H9 (cell line): ENCODE measurements around the gene TBC1D20. TPM values are rescaled to one million over a fixed set of nuclear protein-coding genes. Genes with fewer than 3 reads are reported as not detected.

Experiments
- DNase-seq: peaks from one replicate; pipeline ENCODE4 v3.0.0-alpha.2; 2017
- H2AFZ ChIP-seq: one replicate; pipeline ENCODE4 v1.6.1; 2013; ENCODE audit warnings: mild to moderate bottlenecking, low read length, control low read depth, moderate library complexity
- H2AK5ac ChIP-seq: 2 replicates; pipeline ENCODE4 v1.6.1; 2013; ENCODE audit warnings: low read length, control low read depth, mixed read lengths; ENCODE audit not compliant: insufficient read length
- H2BK120ac ChIP-seq: one replicate; pipeline ENCODE4 v1.6.1; 2013; ENCODE audit warnings: low read depth, mild to moderate bottlenecking, low read length, control low read depth, inconsistent platforms; ENCODE audit not compliant: poor library complexity, severe bottlenecking
- H2BK12ac ChIP-seq: 2 replicates; pipeline ENCODE4 v1.6.1; 2013; ENCODE audit warnings: low read length, control low read depth, mixed read lengths, low read depth; ENCODE audit not compliant: insufficient read length
- H2BK15ac ChIP-seq: 2 replicates; pipeline ENCODE4 v1.6.1; 2013; ENCODE audit warnings: low read depth, low read length, control low read depth
- H2BK20ac ChIP-seq: one replicate; pipeline ENCODE4 v1.6.1; 2013; ENCODE audit warnings: low read depth, mild to moderate bottlenecking, low read length, control low read depth, inconsistent platforms; ENCODE audit not compliant: poor library complexity, severe bottlenecking
- H2BK5ac ChIP-seq: 2 replicates; pipeline ENCODE4 v1.6.1; 2013; ENCODE audit warnings: low read length, control low read depth, mixed read lengths; ENCODE audit not compliant: insufficient read length
- H3K14ac ChIP-seq: 2 replicates; pipeline ENCODE4 v1.6.1; 2013; ENCODE audit warnings: low read length, control low read depth; ENCODE audit not compliant: insufficient read depth
- H3K18ac ChIP-seq: 2 replicates; pipeline ENCODE4 v1.6.1; 2013; ENCODE audit warnings: low read depth, mild to moderate bottlenecking, mixed read lengths, low read length, control low read depth; ENCODE audit not compliant: insufficient read length
- H3K23ac ChIP-seq: 2 replicates; pipeline ENCODE4 v1.6.1; 2013; ENCODE audit warnings: low read length, control low read depth, mixed read lengths, low read depth; ENCODE audit not compliant: insufficient read length
- H3K23me2 ChIP-seq: 2 replicates; pipeline ENCODE4 v1.6.1; 2013; ENCODE audit warnings: low read depth, mild to moderate bottlenecking, mixed read lengths, low read length, control low read depth; ENCODE audit not compliant: insufficient read length, poor library complexity, severe bottlenecking
- H3K27ac ChIP-seq: 2 replicates; pipeline ENCODE4 v1.5.1; 2013; ENCODE audit warnings: low read length, control low read depth, mixed read lengths, low read depth; ENCODE audit not compliant: insufficient read length
- H3K27me3 ChIP-seq: 2 replicates; pipeline ENCODE4 v1.6.1; 2013; ENCODE audit warnings: low read length, control low read depth, inconsistent platforms; ENCODE audit not compliant: insufficient read depth
- H3K4ac ChIP-seq: 2 replicates; pipeline ENCODE4 v1.6.1; 2013; ENCODE audit warnings: low read depth, mild to moderate bottlenecking, control low read depth, inconsistent platforms, low read length, moderate library complexity
- H3K4me1 ChIP-seq: 2 replicates; pipeline ENCODE4 v1.6.1; 2013; ENCODE audit warnings: low read length, control low read depth, inconsistent platforms; ENCODE audit not compliant: insufficient read depth
- H3K4me2 ChIP-seq: 2 replicates; pipeline ENCODE4 v1.6.1; 2013; ENCODE audit warnings: low read length, control low read depth, mixed read lengths; ENCODE audit not compliant: insufficient read length, insufficient read depth
- H3K56ac ChIP-seq: 2 replicates; pipeline ENCODE4 v1.6.1; 2013; ENCODE audit warnings: low read depth, mild to moderate bottlenecking, mixed read lengths, low read length, control low read depth; ENCODE audit not compliant: insufficient read length
- H3K79me1 ChIP-seq: 2 replicates; pipeline ENCODE4 v1.6.1; 2013; ENCODE audit warnings: low read depth, mild to moderate bottlenecking, moderate library complexity, low read length, control low read depth, inconsistent platforms; ENCODE audit not compliant: insufficient read depth, poor library complexity, severe bottlenecking
- H3K79me2 ChIP-seq: 2 replicates; pipeline ENCODE4 v1.6.1; 2013; ENCODE audit warnings: low read length, control low read depth, inconsistent platforms; ENCODE audit not compliant: insufficient read depth
- H3K9ac ChIP-seq: 2 replicates; pipeline ENCODE4 v1.6.1; 2013; ENCODE audit warnings: low read length, control low read depth, mixed read lengths; ENCODE audit not compliant: insufficient read length; ENCODE audit errors: extremely low read depth
- H3K9me3 ChIP-seq: one replicate; pipeline ENCODE4 v1.6.1; 2013; ENCODE audit warnings: low read depth, low read length, inconsistent platforms; ENCODE audit not compliant: control insufficient read depth
- H3T11ph ChIP-seq: one replicate; pipeline ENCODE4 v1.6.1; 2013; ENCODE audit warnings: mild to moderate bottlenecking, low read length, control low read depth, inconsistent platforms
- H4K20me1 ChIP-seq: one replicate; pipeline ENCODE4 v1.6.1; 2013; ENCODE audit not compliant: control insufficient read depth, insufficient read length, insufficient read depth
- H4K5ac ChIP-seq: 2 replicates; pipeline ENCODE4 v1.6.1; 2013; ENCODE audit warnings: low read depth, mild to moderate bottlenecking, mixed read lengths, low read length, control low read depth; ENCODE audit not compliant: insufficient read length
- H4K8ac ChIP-seq: replicated peaks from 2 replicates; pipeline ENCODE4 v1.6.1; 2013; ENCODE audit warnings: low read length, control low read depth, mixed read lengths, low read depth; ENCODE audit not compliant: insufficient read length
- H4K91ac ChIP-seq: 2 replicates; pipeline ENCODE4 v1.6.1; 2013; ENCODE audit warnings: low read depth, mild to moderate bottlenecking, moderate library complexity, mixed read lengths, low read length, control low read depth; ENCODE audit not compliant: insufficient read length
- H3K27ac Mint-ChIP-seq, 3 experiments: 2 replicates in 2 of 3; 3 replicates in 1 of 3; pipeline ENCODE4 v1.8.0; 2020 to 2021; ENCODE audit warnings: mixed read lengths in 3 of 3, mild to moderate bottlenecking in 1 of 3, moderate library complexity in 1 of 3
- H3K27me3 Mint-ChIP-seq: 2 replicates; pipeline ENCODE4 v1.8.0; 2021; ENCODE audit warnings: low read depth, mild to moderate bottlenecking, moderate library complexity, mixed read lengths
- H3K36me3 Mint-ChIP-seq, 3 experiments: 2 replicates in 2 of 3; 3 replicates in 1 of 3; pipeline ENCODE4 v1.8.0; 2020 to 2021; ENCODE audit warnings: low read depth in 3 of 3, mixed read lengths in 3 of 3; ENCODE audit not compliant: insufficient read depth in 1 of 3
- H3K4me1 Mint-ChIP-seq, 2 experiments: 2 replicates each; pipeline ENCODE4 v1.8.0; 2020; ENCODE audit warnings: mixed read lengths in 2 of 2
- H3K4me3 Mint-ChIP-seq, 2 experiments: 2 replicates in 1 of 2; 3 replicates in 1 of 2; pipeline ENCODE4 v1.8.0; 2020 to 2021; ENCODE audit warnings: mild to moderate bottlenecking in 2 of 2, mixed read lengths in 2 of 2, moderate library complexity in 1 of 2
- H3K9me3 Mint-ChIP-seq, 2 experiments: 2 replicates in 1 of 2; 3 replicates in 1 of 2; pipeline ENCODE4 v1.8.0; 2020; ENCODE audit warnings: mild to moderate bottlenecking in 2 of 2, mixed read lengths in 2 of 2, moderate library complexity in 1 of 2
- WGBS: extraction: QIAGEN DNeasy Blood & Tissue Kit; methylation state at CpG from one replicate; pipeline ENCODE4 v1.1.7; 2013; ENCODE audit warnings: missing lambda C conversion rate, low lambda C conversion rate, mixed read lengths; ENCODE audit not compliant: insufficient read length; ENCODE audit errors: extremely low coverage; 5-methylcytosine and 5-hydroxymethylcytosine counted together
- total RNA-seq: library from RNA; stranded (reverse); gene quantifications from 2 replicates; pipeline ENCODE4 v1.2.1, GENCODE V29; 2021
- TF ChIP-seq, protein P1 (sequence below): fragments of 200-600 bp; sonication (generic); conservative IDR thresholded peaks from 3 replicates; pipeline ENCODE4 v1.8.0; 2021; ENCODE audit warnings: antibody characterized with exemption, mild to moderate bottlenecking

The TBC1D20 gene
- total RNA-seq, 1 experiment from 2014 or later = 17.9 TPM

DNA sequence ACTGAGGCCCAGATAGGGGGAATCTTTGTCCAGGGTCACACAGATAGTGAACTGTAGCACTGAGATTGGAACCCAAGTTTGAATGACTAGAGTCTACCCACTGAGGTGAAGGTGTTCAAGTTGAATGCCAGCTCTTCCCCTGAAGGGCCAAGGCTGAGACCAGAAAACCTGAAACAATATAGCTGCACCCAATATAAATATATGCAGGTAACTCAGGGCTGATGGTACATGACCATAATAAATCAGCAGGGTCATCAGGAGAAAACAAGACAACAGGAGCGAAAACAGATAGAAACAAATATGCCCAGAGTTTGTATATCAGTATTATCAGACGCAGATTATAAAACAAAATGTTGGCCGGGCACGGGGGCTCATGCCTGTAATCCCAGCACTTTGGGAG is 58.2 kb downstream of the TBC1D20 start:
- WGBS = no CpG with 5 or more reads among the region's 4 CpGs
- peaks cover 28 to 32% of the 10 kb centered on the region in 2 experiments for H3K4me1 Mint-ChIP-seq
- no peak for DNase-seq

More for the DNA sequence above, 58.2 kb downstream of the TBC1D20 start:
- Mint-ChIP-seq H3K27ac (no peak overlapping the region), H3K27me3 (no peaks in the 10 kb centered on the region; the same call in 1 of the 2 replicates), H3K9me3 (peaks cover 6 to 10% of the 10 kb centered on the region in 2 experiments; a peak in 3 of 5 replicates), H3K36me3 (peaks cover 0 to 9% (median 0%) of the 10 kb centered on the region in 3 experiments; a peak in 2 of 7 replicates), H3K4me3 (no peak overlapping the region)
- Histone ChIP-seq H3K9me3 (no peaks in the 10 kb centered on the region), H3K79me1 (no peaks in the 10 kb centered on the region), H3K27me3 (no peaks in the 10 kb centered on the region), H4K91ac (no peak overlapping the region), H3K4me2 (no peak overlapping the region), H4K8ac (no peak overlapping the region), H2AK5ac (no peak overlapping the region), H3K56ac (no peak overlapping the region), H3K18ac (no peak overlapping the region), H3K23me2 (no peaks in the 10 kb centered on the region), H3K23ac (no peak overlapping the region), H3T11ph (no peak overlapping the region), H2BK15ac (no peak overlapping the region), H4K5ac (no peak overlapping the region), H2BK12ac (no peak overlapping the region), H2AFZ (no peak overlapping the region), H2BK20ac (no peak overlapping the region), H3K27ac (no peak overlapping the region), H3K79me2 (peaks cover 3% of the 10 kb centered on the region; the same call in 1 of the 2 replicates), H3K14ac (no peak overlapping the region), H3K9ac (no peak overlapping the region), H3K4me1 (peaks cover 5% of the 10 kb centered on the region; the same call in 1 of the 2 replicates), H3K4ac (no peak overlapping the region), H2BK120ac (no peak overlapping the region), H4K20me1 (no peaks in the 10 kb centered on the region), H2BK5ac (no peak overlapping the region)
- TF ChIP-seq, protein P1, sequence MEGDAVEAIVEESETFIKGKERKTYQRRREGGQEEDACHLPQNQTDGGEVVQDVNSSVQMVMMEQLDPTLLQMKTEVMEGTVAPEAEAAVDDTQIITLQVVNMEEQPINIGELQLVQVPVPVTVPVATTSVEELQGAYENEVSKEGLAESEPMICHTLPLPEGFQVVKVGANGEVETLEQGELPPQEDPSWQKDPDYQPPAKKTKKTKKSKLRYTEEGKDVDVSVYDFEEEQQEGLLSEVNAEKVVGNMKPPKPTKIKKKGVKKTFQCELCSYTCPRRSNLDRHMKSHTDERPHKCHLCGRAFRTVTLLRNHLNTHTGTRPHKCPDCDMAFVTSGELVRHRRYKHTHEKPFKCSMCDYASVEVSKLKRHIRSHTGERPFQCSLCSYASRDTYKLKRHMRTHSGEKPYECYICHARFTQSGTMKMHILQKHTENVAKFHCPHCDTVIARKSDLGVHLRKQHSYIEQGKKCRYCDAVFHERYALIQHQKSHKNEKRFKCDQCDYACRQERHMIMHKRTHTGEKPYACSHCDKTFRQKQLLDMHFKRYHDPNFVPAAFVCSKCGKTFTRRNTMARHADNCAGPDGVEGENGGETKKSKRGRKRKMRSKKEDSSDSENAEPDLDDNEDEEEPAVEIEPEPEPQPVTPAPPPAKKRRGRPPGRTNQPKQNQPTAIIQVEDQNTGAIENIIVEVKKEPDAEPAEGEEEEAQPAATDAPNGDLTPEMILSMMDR = no peak
